Esophagus squamous epithelium (tissue), 4 donors: ENCODE data around the gene FOXA3.

Experiments used
- POLR2A ChIP-seq, 4 donors: fragments of 450-650 bp; IDR thresholded peaks; one replicate each; pipeline ENCODE4 v1.6.1; 2017; ENCODE audit warnings: antibody characterized with exemption in 4 of 4, mild to moderate bottlenecking in 4 of 4, moderate library complexity in 3 of 4
- TF ChIP-seq, protein P1 (sequence below), 6 experiments: fragments of 450-650 bp in 4 of 6; fragments of 200-600 bp in 2 of 6; sonication (generic) in 2 of 6; IDR thresholded peaks; one replicate each; pipeline ENCODE4 v1.5.1; 2016 to 2019; ENCODE audit warnings: antibody characterized with exemption in 6 of 6, mild to moderate bottlenecking in 4 of 6, moderate library complexity in 4 of 6

DNA sequence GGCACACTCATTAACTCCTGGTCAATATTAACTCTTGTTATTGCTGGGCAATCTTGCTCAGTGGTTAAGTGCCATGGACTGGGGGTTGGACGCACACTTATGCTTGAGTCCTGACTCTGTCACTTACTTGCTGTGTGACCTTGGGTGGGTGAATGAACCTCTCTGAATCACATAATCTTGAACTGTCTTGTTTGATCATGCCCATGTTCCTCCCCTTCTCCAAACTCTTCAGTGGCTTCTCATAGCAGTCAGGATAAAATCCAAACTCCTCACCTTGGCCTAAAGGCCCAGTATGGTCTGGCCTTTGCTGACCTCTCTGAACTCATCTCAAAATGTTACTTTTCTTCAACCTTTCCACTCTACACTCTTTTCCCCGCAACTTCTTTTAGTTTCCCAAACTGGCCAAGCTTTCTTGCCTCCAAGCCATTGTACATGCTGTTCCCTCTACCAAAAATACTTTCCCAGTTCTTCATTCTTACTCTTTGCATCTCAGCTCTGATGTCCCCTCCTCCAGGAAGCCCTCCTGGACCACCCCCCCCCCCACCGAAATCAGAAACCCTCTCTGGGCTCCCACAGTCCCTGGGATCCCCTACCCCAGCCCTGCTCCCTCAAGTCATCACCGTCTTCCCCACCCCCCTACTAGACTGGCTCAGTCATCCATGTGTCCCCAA, 35.9 kb downstream of the FOXA3 start:
- TF ChIP-seq, protein P1, sequence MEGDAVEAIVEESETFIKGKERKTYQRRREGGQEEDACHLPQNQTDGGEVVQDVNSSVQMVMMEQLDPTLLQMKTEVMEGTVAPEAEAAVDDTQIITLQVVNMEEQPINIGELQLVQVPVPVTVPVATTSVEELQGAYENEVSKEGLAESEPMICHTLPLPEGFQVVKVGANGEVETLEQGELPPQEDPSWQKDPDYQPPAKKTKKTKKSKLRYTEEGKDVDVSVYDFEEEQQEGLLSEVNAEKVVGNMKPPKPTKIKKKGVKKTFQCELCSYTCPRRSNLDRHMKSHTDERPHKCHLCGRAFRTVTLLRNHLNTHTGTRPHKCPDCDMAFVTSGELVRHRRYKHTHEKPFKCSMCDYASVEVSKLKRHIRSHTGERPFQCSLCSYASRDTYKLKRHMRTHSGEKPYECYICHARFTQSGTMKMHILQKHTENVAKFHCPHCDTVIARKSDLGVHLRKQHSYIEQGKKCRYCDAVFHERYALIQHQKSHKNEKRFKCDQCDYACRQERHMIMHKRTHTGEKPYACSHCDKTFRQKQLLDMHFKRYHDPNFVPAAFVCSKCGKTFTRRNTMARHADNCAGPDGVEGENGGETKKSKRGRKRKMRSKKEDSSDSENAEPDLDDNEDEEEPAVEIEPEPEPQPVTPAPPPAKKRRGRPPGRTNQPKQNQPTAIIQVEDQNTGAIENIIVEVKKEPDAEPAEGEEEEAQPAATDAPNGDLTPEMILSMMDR (IDR thresholded peaks at IDR 0.05), result no peak
- no peak for TF ChIP-seq POLR2A (IDR thresholded peaks at IDR 0.05)
